Psoas muscle (tissue), 8 donors: ENCODE data around the gene DOCK3. TPM values are rescaled to one million over a fixed set of nuclear protein-coding genes. Genes with fewer than 3 reads are reported as not detected.

Experiments used
- ATAC-seq, 4 donors: fragments of 200-7000 bp; cut with Tn5 transposase; one replicate each; pipeline ENCODE4 v1.9.1; 2020; ENCODE audit warnings: moderate library complexity in 3 of 4, mild to moderate bottlenecking in 2 of 4
- DNase-seq, 2 donors: peaks; one replicate each; pipeline ENCODE4 v3.0.0-alpha.2; 2020
- H3K27ac ChIP-seq: fragments of 200-600 bp; one replicate; pipeline ENCODE4 v1.8.0; 2022
- H3K27me3 ChIP-seq, 3 donors: fragments of 200-600 bp in 1 of 3; one replicate each; pipeline versions ENCODE4 v1.6.1 to v1.8.0; 2013 to 2022; ENCODE audit warnings: low read length in 2 of 3, mild to moderate bottlenecking in 2 of 3, moderate library complexity in 1 of 3; ENCODE audit not compliant: insufficient read depth in 3 of 3
- H3K36me3 ChIP-seq, 2 donors: fragments of 200-600 bp in 1 of 2; one replicate each; pipeline versions ENCODE4 v1.6.1 to v1.8.0; 2013 to 2022; ENCODE audit warnings: low read depth in 1 of 2, mild to moderate bottlenecking in 1 of 2, moderate library complexity in 1 of 2; ENCODE audit not compliant: insufficient read depth in 1 of 2
- H3K4me1 ChIP-seq: fragments of 200-600 bp; one replicate; pipeline ENCODE4 v1.8.0; 2022
- H3K4me3 ChIP-seq: fragments of 200-600 bp; one replicate; pipeline ENCODE4 v1.8.0; 2022; ENCODE audit warnings: mild to moderate bottlenecking
- H3K9me3 ChIP-seq: fragments of 200-600 bp; one replicate; pipeline ENCODE4 v1.8.0; 2022
- WGBS, 3 donors: extraction: QIAGEN DNeasy Blood & Tissue Kit; methylation state at CpG; one replicate each; pipeline versions ENCODE4 v1.1.6 to v1.1.7; 2013; 5-methylcytosine and 5-hydroxymethylcytosine counted together
- intact Hi-C, 2 donors: fragments of 100-400 bp; cut with DNase I; formaldehyde crosslinking; loops; one replicate each; pipeline versions ENCODE4 v1.11.0 to v1.14.2; 2022
- polyA plus RNA-seq, 3 donors: library from polyadenylated mRNA; stranded (reverse); fragments of 200-250 nt; gene quantifications; one replicate each; pipeline ENCODE4 v1.2.3, GENCODE V29; 2013
- total RNA-seq, 4 donors: library from RNA; stranded (reverse); fragmentation: NEBNext Ultra II Directional in 2 of 4; extraction: Animal tissue kit (Norgen Biotek cat#: 25700) in 2 of 4; gene quantifications; one replicate each; pipeline versions ENCODE4 v1.2.1 to v1.2.4, GENCODE V29; 2021 to 2023
- TF ChIP-seq, protein P1 (sequence below): fragments of 200-600 bp; IDR thresholded peaks from one replicate; pipeline ENCODE4 v1.8.0; 2022; ENCODE audit warnings: antibody characterized with exemption
- donor health status: healthy with polysubstance abuse.
- donor health status: DM: no; HTN: no; CAD: no; lungs with moderate emphysema.
- donor health status: Bipolar disorder and iron deficiency.
- donor health status: healthy.
- donor health status: DM: yes; HTN: yes; CAD: no.
- donor health status: DM: no; HTN: no; CAD: no.
- donor health status: DM: no; HTN: no; CAD: no.
- donor health status: DM: yes; HTN: yes; CAD: no.

The DOCK3 gene
- total and polyA plus RNA-seq, 7 donors: 0.01 to 0.91 (median 0.87) TPM

DNA sequence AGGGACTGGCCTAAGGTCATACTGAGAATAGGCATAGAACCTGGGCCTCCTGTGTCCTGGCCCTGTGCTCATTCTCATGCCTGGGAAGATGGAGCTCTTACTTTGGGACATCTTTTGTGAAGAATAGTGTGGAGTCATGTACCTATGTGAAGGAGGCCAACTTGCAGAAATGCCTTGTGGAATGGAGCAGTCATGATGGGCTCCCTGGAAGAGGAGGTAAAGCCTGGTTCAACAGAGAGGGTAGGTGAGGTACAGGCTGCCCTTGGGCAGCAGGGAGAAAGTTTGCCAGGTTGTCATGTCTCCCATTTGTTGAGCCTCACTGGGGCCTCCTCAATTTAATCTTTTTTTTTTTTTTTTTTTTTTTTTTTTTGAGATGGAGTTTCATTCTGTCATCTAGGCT is 39.7 kb upstream of the DOCK3 start:
- Histone ChIP-seq H3K9me3 (no peaks in the 10 kb centered on the region), H3K36me3 (peaks cover 0 to 3% of the 10 kb centered on the region in 2 donors), H3K4me1 (peaks cover 46% of the 10 kb centered on the region), H3K27ac (no peak overlapping the region), H3K27me3 (no peaks in the 10 kb centered on the region), H3K4me3 (no peak overlapping the region)
- no peak for ATAC-seq
- intact Hi-C loops: no loop called here
- TF ChIP-seq, protein P1, sequence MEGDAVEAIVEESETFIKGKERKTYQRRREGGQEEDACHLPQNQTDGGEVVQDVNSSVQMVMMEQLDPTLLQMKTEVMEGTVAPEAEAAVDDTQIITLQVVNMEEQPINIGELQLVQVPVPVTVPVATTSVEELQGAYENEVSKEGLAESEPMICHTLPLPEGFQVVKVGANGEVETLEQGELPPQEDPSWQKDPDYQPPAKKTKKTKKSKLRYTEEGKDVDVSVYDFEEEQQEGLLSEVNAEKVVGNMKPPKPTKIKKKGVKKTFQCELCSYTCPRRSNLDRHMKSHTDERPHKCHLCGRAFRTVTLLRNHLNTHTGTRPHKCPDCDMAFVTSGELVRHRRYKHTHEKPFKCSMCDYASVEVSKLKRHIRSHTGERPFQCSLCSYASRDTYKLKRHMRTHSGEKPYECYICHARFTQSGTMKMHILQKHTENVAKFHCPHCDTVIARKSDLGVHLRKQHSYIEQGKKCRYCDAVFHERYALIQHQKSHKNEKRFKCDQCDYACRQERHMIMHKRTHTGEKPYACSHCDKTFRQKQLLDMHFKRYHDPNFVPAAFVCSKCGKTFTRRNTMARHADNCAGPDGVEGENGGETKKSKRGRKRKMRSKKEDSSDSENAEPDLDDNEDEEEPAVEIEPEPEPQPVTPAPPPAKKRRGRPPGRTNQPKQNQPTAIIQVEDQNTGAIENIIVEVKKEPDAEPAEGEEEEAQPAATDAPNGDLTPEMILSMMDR: no peak
- DNase-seq: no peak

DNA sequence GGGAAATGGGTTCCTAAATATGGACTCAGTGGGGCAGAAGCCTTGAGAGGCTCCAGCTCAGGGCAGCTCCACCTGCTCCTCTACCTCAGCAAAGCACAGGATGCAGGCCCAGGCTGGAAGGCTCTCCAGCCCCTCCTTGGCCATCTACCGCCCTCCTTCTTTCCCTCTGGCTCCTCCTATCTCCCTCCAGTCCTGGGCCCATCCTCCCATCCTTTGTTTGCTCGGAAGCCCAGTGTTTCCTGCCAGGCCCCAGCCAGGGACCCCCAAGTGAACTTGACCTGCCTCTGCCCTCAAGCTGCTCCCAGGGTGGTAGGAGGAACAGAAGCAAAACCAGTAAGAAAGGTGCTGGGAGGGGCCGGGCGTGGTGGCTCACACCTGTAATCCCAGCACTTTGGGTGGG is 37.7 kb upstream of the DOCK3 start:
- H3K4me3 ChIP-seq: no peak overlapping the region
- WGBS, 3 donors: 82 to 84% (median 83%) methylated on average over 4 of the region's 4 CpGs
- H3K4me1 ChIP-seq: peaks cover 30% of the 10 kb centered on the region
- TF ChIP-seq, protein P1: no peak
- no peaks in the 10 kb centered on the region for H3K27me3 ChIP-seq
- H3K9me3 ChIP-seq: no peaks in the 10 kb centered on the region
- peaks cover 7 to 22% of the 10 kb centered on the region in 2 donors for H3K36me3 ChIP-seq
- DNase-seq (no peak), ATAC-seq (no peak)
- peak overlapping the region; percentile 32 for H3K27ac ChIP-seq
- intact Hi-C loops: no loop called here

DNA sequence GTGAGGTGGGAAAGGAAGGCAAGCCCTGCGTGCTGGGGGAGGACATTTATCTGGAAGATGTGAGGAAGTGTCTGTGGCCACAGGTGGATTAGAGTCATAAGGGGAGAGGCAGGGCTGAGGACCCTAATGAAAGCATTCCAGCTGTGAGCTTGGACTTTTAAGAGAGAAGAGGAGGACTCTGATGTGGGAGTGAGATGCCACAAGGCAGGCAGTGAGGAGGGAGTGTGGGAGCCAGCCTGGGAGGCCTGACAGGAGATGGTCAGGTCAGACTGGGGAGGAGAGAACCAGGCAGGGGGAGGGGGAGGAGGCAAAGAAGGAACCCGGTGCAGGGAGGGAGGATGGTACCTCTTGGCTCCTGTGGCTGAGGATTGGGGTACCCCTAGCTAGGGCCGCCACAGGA is 36.8 kb upstream of the DOCK3 start:
- WGBS, 3 donors: 66 to 76% (median 76%) methylated on average over 3 of the region's 3 CpGs
- intact Hi-C loops: no loop called here
- ATAC-seq (peak in 1 of 4 donors; percentile 16), DNase-seq (no peak)
- Histone ChIP-seq H3K4me1 (peaks cover 26% of the 10 kb centered on the region), H3K36me3 (peaks cover 7 to 31% of the 10 kb centered on the region in 2 donors), H3K4me3 (no peak overlapping the region), H3K27me3 (no peaks in the 10 kb centered on the region), H3K27ac (no peak overlapping the region), H3K9me3 (no peaks in the 10 kb centered on the region)
- TF ChIP-seq, protein P1: no peak

DNA sequence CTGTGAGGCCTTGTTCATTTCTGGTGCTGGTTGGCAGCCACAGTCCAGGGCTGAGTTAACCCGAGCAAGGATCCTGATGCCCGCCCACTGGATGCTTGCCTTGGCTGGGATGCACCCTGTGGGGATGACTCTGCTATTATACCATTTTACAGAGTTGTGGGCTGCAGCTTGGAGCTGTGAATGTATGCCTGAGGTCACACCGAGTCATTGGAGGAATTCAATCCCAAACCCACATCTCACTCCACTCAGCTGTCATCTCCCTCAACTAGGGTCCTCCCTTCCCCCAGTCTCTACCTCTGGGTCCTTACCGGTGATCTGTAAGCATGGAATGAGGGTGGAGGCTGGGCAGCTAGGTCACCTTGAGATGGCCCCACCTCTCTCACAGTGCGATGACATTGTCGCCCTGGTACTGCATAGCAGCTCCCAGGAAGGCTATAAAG is 35.7 kb upstream of the DOCK3 start:
- Histone ChIP-seq H3K4me1 (peaks cover 26% of the 10 kb centered on the region), H3K27ac (peak overlapping the region; percentile 51), H3K4me3 (no peak overlapping the region), H3K27me3 (no peaks in the 10 kb centered on the region), H3K9me3 (no peaks in the 10 kb centered on the region), H3K36me3 (peaks cover 7 to 43% of the 10 kb centered on the region in 2 donors)
- intact Hi-C loops: no loop called here
- peak; percentile 74 to 78 (median 77) for ATAC-seq
- 44 to 67% (median 49%) methylated on average over 6 of the region's 6 CpGs for WGBS, 3 donors
- DNase-seq: peak in 1 of 2 donors; percentile 63
- TF ChIP-seq, protein P1: no peak

DNA sequence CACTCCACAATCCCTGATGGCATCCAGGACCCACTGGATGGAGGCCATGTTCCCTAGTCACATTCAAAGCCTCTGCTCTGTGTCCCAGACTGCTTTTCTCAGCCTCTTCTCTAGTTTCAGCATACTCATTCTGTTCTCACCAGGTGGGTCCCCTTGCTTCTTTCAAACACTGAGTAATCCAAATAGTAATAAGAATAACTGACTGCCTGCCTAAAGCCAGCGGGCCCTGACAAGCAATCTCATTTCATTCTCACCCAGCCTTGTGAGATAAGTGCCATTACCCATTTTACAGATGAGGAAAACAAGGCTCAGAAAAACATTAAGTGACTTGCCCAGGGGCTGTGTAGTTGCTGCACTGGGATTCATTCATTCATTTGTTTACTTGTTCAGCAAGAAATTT is 32.3 kb upstream of the DOCK3 start:
- 92 to 95% (median 94%) methylated on average over 1 of the region's 1 CpG for WGBS, 3 donors

More for the DNA sequence above, 32.3 kb upstream of the DOCK3 start:
- Histone ChIP-seq H3K4me3 (no peak overlapping the region), H3K27me3 (no peaks in the 10 kb centered on the region), H3K27ac (no peak overlapping the region), H3K9me3 (no peaks in the 10 kb centered on the region), H3K36me3 (peaks cover 14 to 76% of the 10 kb centered on the region in 2 donors), H3K4me1 (peaks cover 16% of the 10 kb centered on the region)
- intact Hi-C loops: no loop called here
- TF ChIP-seq, protein P1: no peak
- no peak for ATAC-seq
- no peak for DNase-seq
